Forelimb muscle (tissue), 1 donor: ENCODE measurements around the gene DPEP1. TPM values are rescaled to one million over a fixed set of nuclear protein-coding genes. Genes with fewer than 3 reads are reported as not detected.

Experiments
- DNase-seq: peaks from one replicate; pipeline ENCODE4 v3.0.0-alpha.2; 2013; ENCODE audit warnings: low read depth
- polyA plus RNA-seq: library from polyadenylated mRNA; unstranded; fragments of 120-200 nt; gene quantifications from one replicate; pipeline ENCODE4 v1.2.1, GENCODE V29; 2013; ENCODE audit not compliant: insufficient read length

The DPEP1 gene
- polyA plus RNA-seq, 1 donor = 0.72 TPM

DNA sequence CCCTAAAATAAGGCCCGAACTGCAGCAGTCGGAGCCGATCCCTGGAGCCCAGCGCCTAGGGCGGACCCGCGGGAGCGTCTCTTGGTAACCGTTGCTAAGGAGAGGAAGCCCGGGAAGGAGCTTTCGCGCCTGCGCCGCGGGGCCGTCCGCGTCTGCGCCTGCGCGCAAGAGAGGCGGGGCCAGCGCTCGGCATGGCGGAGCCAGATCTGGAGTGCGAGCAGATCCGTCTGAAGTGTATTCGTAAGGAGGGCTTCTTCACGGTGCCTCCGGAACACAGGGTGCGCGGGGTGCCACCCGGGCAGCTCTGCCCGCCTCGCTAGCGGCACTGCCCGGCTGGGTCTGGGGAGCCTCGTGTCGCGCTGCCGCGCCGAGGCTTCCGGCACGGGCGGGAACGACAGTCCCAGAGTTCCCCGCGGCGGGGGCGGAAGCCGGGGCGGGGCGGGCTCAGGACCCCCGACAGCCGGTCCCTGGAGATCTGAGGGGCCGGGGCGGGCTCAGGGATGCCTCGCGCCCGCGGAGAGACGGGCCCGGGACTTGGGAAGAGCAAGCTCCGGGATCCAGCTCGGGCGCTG, 73.2 kb downstream of the DPEP1 start, which contains the start of gene CDK10:
Gene CDK10 (plus strand): TSS at position 170 of the 572 bp plus-strand sequence. CDS start 22 bp downstream, at position 192.
- DNase-seq = no peak

- DNase-seq = no peak
Measured at GRCh38 chr16:89687092-89687940, 73.9 kb downstream of the DPEP1 start.

Other genes starting within 250 kb of the DPEP1 start
- gene ANKRD11, start 123.1 kb upstream of the DPEP1 start, polyA plus RNA-seq = 55.7 TPM
- gene SPG7, start 105.2 kb upstream of the DPEP1 start, polyA plus RNA-seq = 67.1 TPM
- 4,240 TPM for gene RPL13, start 53.0 kb upstream of the DPEP1 start, polyA plus RNA-seq
- gene CPNE7, start 37.9 kb upstream of the DPEP1 start, polyA plus RNA-seq = 0.43 TPM
- 56.7 TPM for gene CHMP1A, start 44.1 kb downstream of the DPEP1 start, polyA plus RNA-seq
- 4.3 TPM for gene SPATA33, start 44.2 kb downstream of the DPEP1 start, polyA plus RNA-seq
- 50.4 TPM for gene CDK10, start 73.0 kb downstream of the DPEP1 start, polyA plus RNA-seq
- 1.9 TPM for gene SPATA2L, start 88.1 kb downstream of the DPEP1 start, polyA plus RNA-seq
- gene VPS9D1, start 107.3 kb downstream of the DPEP1 start, polyA plus RNA-seq = 10.8 TPM
- gene ZNF276, start 107.9 kb downstream of the DPEP1 start, polyA plus RNA-seq = 22.1 TPM
- 11.1 TPM for gene FANCA, start 203.0 kb downstream of the DPEP1 start, polyA plus RNA-seq
- gene SPIRE2, start 214.8 kb downstream of the DPEP1 start, polyA plus RNA-seq = 2.5 TPM